WTC11 (cell line): ENCODE data around the gene USP10.

Experiments used
- ETV6 ChIP-seq: sonication (generic); formaldehyde crosslinking; IDR thresholded peaks from 2 replicates; pipeline ENCODE4 v1.8.1; 2022; ENCODE audit warnings: mild to moderate bottlenecking, missing genetic modification reagents
- NR3C1 ChIP-seq: sonication (generic); formaldehyde crosslinking; conservative IDR thresholded peaks from 2 replicates; pipeline ENCODE4 v1.8.1; 2023; ENCODE audit warnings: low read depth, mild to moderate bottlenecking, missing genetic modification reagents
- TF ChIP-seq, protein P1 (sequence below): fragments of 200-600 bp; IDR thresholded peaks from 2 replicates; pipeline ENCODE4 v1.8.0; 2022; ENCODE audit warnings: antibody characterized with exemption

DNA sequence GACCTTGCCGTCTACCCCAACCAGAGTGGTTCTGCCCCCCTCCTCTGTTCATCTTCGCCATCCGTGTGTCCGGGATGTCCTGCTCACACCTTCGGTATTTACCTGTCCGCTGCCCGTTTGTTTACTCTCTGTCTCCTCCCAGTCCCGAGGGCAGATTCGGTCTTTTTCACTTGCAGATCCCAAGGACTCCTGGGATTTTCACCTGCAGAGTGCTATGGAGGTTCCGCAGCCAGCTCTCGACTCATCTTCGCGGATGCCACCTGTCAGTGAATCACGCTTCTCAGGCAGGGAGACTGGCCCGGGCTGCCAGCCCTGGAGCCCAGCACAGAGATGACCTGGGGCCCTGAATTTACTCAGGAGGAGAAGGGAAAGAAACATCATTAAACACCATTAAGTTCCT is 128.1 kb downstream of the USP10 start:
- TF ChIP-seq, protein P1, sequence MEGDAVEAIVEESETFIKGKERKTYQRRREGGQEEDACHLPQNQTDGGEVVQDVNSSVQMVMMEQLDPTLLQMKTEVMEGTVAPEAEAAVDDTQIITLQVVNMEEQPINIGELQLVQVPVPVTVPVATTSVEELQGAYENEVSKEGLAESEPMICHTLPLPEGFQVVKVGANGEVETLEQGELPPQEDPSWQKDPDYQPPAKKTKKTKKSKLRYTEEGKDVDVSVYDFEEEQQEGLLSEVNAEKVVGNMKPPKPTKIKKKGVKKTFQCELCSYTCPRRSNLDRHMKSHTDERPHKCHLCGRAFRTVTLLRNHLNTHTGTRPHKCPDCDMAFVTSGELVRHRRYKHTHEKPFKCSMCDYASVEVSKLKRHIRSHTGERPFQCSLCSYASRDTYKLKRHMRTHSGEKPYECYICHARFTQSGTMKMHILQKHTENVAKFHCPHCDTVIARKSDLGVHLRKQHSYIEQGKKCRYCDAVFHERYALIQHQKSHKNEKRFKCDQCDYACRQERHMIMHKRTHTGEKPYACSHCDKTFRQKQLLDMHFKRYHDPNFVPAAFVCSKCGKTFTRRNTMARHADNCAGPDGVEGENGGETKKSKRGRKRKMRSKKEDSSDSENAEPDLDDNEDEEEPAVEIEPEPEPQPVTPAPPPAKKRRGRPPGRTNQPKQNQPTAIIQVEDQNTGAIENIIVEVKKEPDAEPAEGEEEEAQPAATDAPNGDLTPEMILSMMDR = no peak
- TF ChIP-seq NR3C1 (CRISPR knock-in tag) (no peak), ETV6 (CRISPR knock-in tag) (no peak)
